Superior temporal gyrus (tissue), 1 donor: ENCODE results near the gene SLC39A6.

Experiments
- DNase-seq: peaks from one replicate; pipeline ENCODE4 v3.0.0-alpha.2; 2016; ENCODE audit errors: extremely low spot score

The SLC39A6 gene

DNA sequence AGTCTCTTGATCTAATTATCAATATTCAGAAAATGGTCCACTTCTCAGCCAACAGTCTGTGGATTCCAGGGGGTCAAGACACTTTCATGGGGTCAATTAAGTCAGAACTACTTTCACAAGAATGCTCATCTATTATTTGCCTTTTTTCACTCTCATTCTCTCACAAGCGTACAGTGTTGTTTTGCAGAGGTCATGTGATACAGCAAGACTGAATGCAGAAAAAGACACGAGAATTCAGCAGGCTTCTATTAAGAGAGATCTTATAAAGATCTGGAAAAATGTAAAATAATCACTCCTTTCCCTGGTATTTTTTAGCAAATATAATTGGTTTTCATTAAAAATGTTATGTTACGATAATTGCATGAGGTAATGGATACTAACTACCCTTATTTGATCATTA lies 70.5 kb downstream of the SLC39A6 start:
- DNase-seq, result peak; percentile 57
